ENCODE data around the gene MRM3. TPM values are rescaled to one million over a fixed set of nuclear protein-coding genes. Genes with fewer than 3 reads are reported as not detected.

MRM3 gene
- polyA plus RNA-seq, 1 donor from 2014 or later, result 20.0 TPM

- H3K27ac ChIP-seq (ENCODE audit: low read length), result no peak overlapping the region
- TF ChIP-seq RAD21 (conservative IDR thresholded peaks at IDR 0.05), result no peak
- no peak for TF ChIP-seq POLR2AphosphoS5 (IDR thresholded peaks at IDR 0.05)
- no peak for TF ChIP-seq TAF1 (IDR thresholded peaks at IDR 0.05; ENCODE audit: low read depth)
- TF ChIP-seq REST (IDR thresholded peaks at IDR 0.05; ENCODE audit: borderline replicate concordance), result no peak
- TF ChIP-seq CTCF (IDR thresholded peaks at IDR 0.05; ENCODE audit: poor library complexity, severe bottlenecking), result no peak
- TF ChIP-seq MXI1 (conservative IDR thresholded peaks at IDR 0.05; ENCODE audit: poor library complexity, severe bottlenecking), result no peak
- no peak for TF ChIP-seq EP300 (conservative IDR thresholded peaks at IDR 0.05; ENCODE audit: poor library complexity, severe bottlenecking)
- TF ChIP-seq EZH2 (IDR thresholded peaks at IDR 0.05; ENCODE audit: borderline replicate concordance, insufficient read depth, low read length, poor library complexity, severe bottlenecking), result no peak
- TF ChIP-seq SMC3 (conservative IDR thresholded peaks at IDR 0.05; ENCODE audit: poor library complexity), result no peak
- H3K27me3 ChIP-seq (ENCODE audit: insufficient read depth, low read depth, low read length), result no peaks in the 10 kb centered on the region
- H3K9ac ChIP-seq (ENCODE audit: low read length), result no peak overlapping the region
- H4K20me1 ChIP-seq (ENCODE audit: insufficient read depth), result no peaks in the 10 kb centered on the region
- H3K79me2 ChIP-seq (replicated peaks; ENCODE audit: insufficient read depth, low read length), result peaks cover 4% of the 10 kb centered on the region
- no peaks in the 10 kb centered on the region for H3F3A ChIP-seq (ENCODE audit: insufficient read depth, low read length, poor library complexity, severe bottlenecking)
- no peak overlapping the region for H3K4me3 ChIP-seq (ENCODE audit: low read length)
- no peaks in the 10 kb centered on the region for H3K9me3 ChIP-seq (ENCODE audit: low read length)
- H2AFZ ChIP-seq (ENCODE audit: low read depth, low read length), result no peak overlapping the region
- peaks cover 3% of the 10 kb centered on the region for H3K36me3 ChIP-seq (ENCODE audit: insufficient read depth, low read length)
- no peak overlapping the region for H3K4me2 ChIP-seq (ENCODE audit: low read length)
- H3K9me2 ChIP-seq (ENCODE audit: insufficient read depth, low read length), result no peaks in the 10 kb centered on the region
These were observed 41.7 kb upstream of the MRM3 start for GRCh38 chr17:740240-741017.

- H3K4me2 ChIP-seq (ENCODE audit: low read length), result no peak overlapping the region
- no peaks in the 10 kb centered on the region for H3F3A ChIP-seq (ENCODE audit: insufficient read depth, low read length, poor library complexity, severe bottlenecking)
- TF ChIP-seq CTCF (IDR thresholded peaks at IDR 0.05; ENCODE audit: poor library complexity, severe bottlenecking), result no peak
- no peak for TF ChIP-seq POLR2AphosphoS5 (IDR thresholded peaks at IDR 0.05)
- no peak for TF ChIP-seq SMC3 (conservative IDR thresholded peaks at IDR 0.05; ENCODE audit: poor library complexity)
- no peak for TF ChIP-seq EP300 (conservative IDR thresholded peaks at IDR 0.05; ENCODE audit: poor library complexity, severe bottlenecking)
- TF ChIP-seq TAF1 (IDR thresholded peaks at IDR 0.05; ENCODE audit: low read depth), result no peak
- TF ChIP-seq RAD21 (conservative IDR thresholded peaks at IDR 0.05), result no peak
- no peak for TF ChIP-seq EZH2 (IDR thresholded peaks at IDR 0.05; ENCODE audit: borderline replicate concordance, insufficient read depth, low read length, poor library complexity, severe bottlenecking)
- no peak for TF ChIP-seq MXI1 (conservative IDR thresholded peaks at IDR 0.05; ENCODE audit: poor library complexity, severe bottlenecking)
- no peak for TF ChIP-seq REST (IDR thresholded peaks at IDR 0.05; ENCODE audit: borderline replicate concordance)
- H2AFZ ChIP-seq (ENCODE audit: low read depth, low read length), result no peak overlapping the region
- no peaks in the 10 kb centered on the region for H4K20me1 ChIP-seq (ENCODE audit: insufficient read depth)
- no peak overlapping the region for H3K27ac ChIP-seq (ENCODE audit: low read length)
- H3K27me3 ChIP-seq (ENCODE audit: insufficient read depth, low read depth, low read length), result no peaks in the 10 kb centered on the region
- H3K4me3 ChIP-seq (ENCODE audit: low read length), result no peak overlapping the region
- H3K9ac ChIP-seq (ENCODE audit: low read length), result no peak overlapping the region
- H3K36me3 ChIP-seq (ENCODE audit: insufficient read depth, low read length), result no peaks in the 10 kb centered on the region
- H3K9me2 ChIP-seq (ENCODE audit: insufficient read depth, low read length), result no peaks in the 10 kb centered on the region
- peaks cover under 1% of the 10 kb centered on the region for H3K79me2 ChIP-seq (replicated peaks; ENCODE audit: insufficient read depth, low read length)
- no peaks in the 10 kb centered on the region for H3K9me3 ChIP-seq (ENCODE audit: low read length)
These were observed 39.9 kb upstream of the MRM3 start for GRCh38 chr17:742147-742793.
